OCI-LY1 (cell line): ENCODE measurements around the gene E2F4.

ENCODE experiments used
- EZH2 ChIP-seq: fragments of 200-600 bp; sonication (generic), shearing (Covaris generic); IDR thresholded peaks from 2 replicates; pipeline ENCODE4 v1.8.0; 2017; ENCODE audit warnings: borderline replicate concordance, mixed run types, mild to moderate bottlenecking, antibody characterized with exemption, low read length, moderate library complexity, mixed read lengths
- TF ChIP-seq, protein P1 (sequence below): fragments of 200-600 bp; sonication (generic), shearing (Covaris generic); IDR thresholded peaks from 2 replicates; pipeline ENCODE4 v1.5.1; 2017; ENCODE audit warnings: mild to moderate bottlenecking, antibody characterized with exemption, low read length, moderate library complexity, mixed read lengths

GRCh38 chr16:67197704-67198103, 5.7 kb downstream of the E2F4 start:
- TF ChIP-seq, protein P1, sequence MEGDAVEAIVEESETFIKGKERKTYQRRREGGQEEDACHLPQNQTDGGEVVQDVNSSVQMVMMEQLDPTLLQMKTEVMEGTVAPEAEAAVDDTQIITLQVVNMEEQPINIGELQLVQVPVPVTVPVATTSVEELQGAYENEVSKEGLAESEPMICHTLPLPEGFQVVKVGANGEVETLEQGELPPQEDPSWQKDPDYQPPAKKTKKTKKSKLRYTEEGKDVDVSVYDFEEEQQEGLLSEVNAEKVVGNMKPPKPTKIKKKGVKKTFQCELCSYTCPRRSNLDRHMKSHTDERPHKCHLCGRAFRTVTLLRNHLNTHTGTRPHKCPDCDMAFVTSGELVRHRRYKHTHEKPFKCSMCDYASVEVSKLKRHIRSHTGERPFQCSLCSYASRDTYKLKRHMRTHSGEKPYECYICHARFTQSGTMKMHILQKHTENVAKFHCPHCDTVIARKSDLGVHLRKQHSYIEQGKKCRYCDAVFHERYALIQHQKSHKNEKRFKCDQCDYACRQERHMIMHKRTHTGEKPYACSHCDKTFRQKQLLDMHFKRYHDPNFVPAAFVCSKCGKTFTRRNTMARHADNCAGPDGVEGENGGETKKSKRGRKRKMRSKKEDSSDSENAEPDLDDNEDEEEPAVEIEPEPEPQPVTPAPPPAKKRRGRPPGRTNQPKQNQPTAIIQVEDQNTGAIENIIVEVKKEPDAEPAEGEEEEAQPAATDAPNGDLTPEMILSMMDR: no peak
- no peak for TF ChIP-seq EZH2
